HCT116 (cell line): ENCODE results near the gene LHX8. TPM values are rescaled to one million over a fixed set of nuclear protein-coding genes. Genes with fewer than 3 reads are reported as not detected.

ENCODE experiments used
- ATAC-seq: fragments of 200-7000 bp; cut with Tn5 transposase; 2 replicates; pipeline ENCODE4 v1.9.1; 2020; ENCODE audit warnings: mild to moderate bottlenecking, moderate library complexity
- BruUV-seq: library from RNA; stranded (reverse); fragments of 400-500 nt; replicated peaks from 2 replicates; lab custom pipeline; 2021; lab: Mats Ljungman, UMichigan
- CTCF ChIA-PET: fragments of 300-600 bp; sonication (Branson Sonifier 250); formaldehyde crosslinking; loops from one replicate; lab custom pipeline; 2021; ENCODE audit warnings: antibody characterized with exemption; lab: Charles Lee
- POLR2A ChIA-PET: fragments of 300-600, 350-600 bp; sonication (Branson Sonifier 250); formaldehyde crosslinking; loops from one replicate; lab custom pipeline; 2021; ENCODE audit warnings: antibody characterized with exemption; lab: Charles Lee
- RAD21 ChIA-PET, 2 experiments: fragments of 300-600 bp; sonication (Branson Sonifier 250); formaldehyde crosslinking; loops; one replicate each; lab custom pipeline; 2023; ENCODE audit warnings: low total read pairs in 2 of 2; ENCODE audit not compliant: uncharacterized antibody in 2 of 2, unreplicated experiment in 2 of 2, low non-redundant PET in 1 of 2; lab: Charles Lee
- DNase-seq: peaks from one replicate; pipeline ENCODE4 v3.0.0-alpha.2; 2010; ENCODE audit warnings: low read depth, low spot score
- H2AFZ ChIP-seq: fragments of 200-600 bp; shearing (Covaris generic), sonication (generic); 2 replicates; pipeline ENCODE4 v1.6.1; 2017; ENCODE audit warnings: low read depth, mixed run types, mixed read lengths, antibody characterized with exemption, low read length; ENCODE audit not compliant: poor library complexity, severe bottlenecking
- H3K27ac ChIP-seq: 2 replicates; pipeline ENCODE4 v1.5.1; 2012; ENCODE audit warnings: low read depth, low read length
- H3K27me3 ChIP-seq: fragments of 200-600 bp; sonication (generic); 2 replicates; pipeline ENCODE4 v1.6.1; 2016; ENCODE audit warnings: mixed run types, low read length, mixed read lengths; ENCODE audit not compliant: insufficient read depth
- H3K36me3 ChIP-seq, 2 experiments: fragments of 200-500 bp in 1 of 2; fragments of 200-600 bp in 1 of 2; sonication (Bioruptor generic) in 1 of 2; sonication (generic) in 1 of 2; 2 replicates each; pipeline versions ENCODE4 v1.5.1 to v1.6.1; 2014 to 2016; ENCODE audit warnings: low read length in 2 of 2, inconsistent platforms in 1 of 2, mixed read lengths in 1 of 2, mixed run types in 1 of 2; ENCODE audit not compliant: insufficient read depth in 2 of 2, control insufficient read depth in 1 of 2
- H3K4me1 ChIP-seq, 2 experiments: fragments of 200-600 bp in 1 of 2; sonication (generic) in 1 of 2; 2 replicates each; pipeline versions ENCODE4 v1.5.1 to v1.6.1; 2012 to 2017; ENCODE audit warnings: low read length in 2 of 2, inconsistent platforms in 1 of 2, mild to moderate bottlenecking in 1 of 2, mixed read lengths in 1 of 2, mixed run types in 1 of 2, moderate library complexity in 1 of 2; ENCODE audit not compliant: insufficient read depth in 2 of 2, control insufficient read depth in 1 of 2
- H3K4me2 ChIP-seq: fragments of 200-600 bp; sonication (generic); 2 replicates; pipeline ENCODE4 v1.6.1; 2017; ENCODE audit warnings: mixed run types, low read length, mixed read lengths
- H3K4me3 ChIP-seq, 2 experiments: fragments of 200-600 bp in 1 of 2; sonication (generic) in 1 of 2; replicated peaks in 1 of 2; 2 replicates each; pipeline ENCODE4 v1.5.1; 2011 to 2016; ENCODE audit warnings: low read length in 2 of 2, control low read depth in 1 of 2, low read depth in 1 of 2, mild to moderate bottlenecking in 1 of 2, mixed read lengths in 1 of 2, mixed run types in 1 of 2
- H3K79me2 ChIP-seq: fragments of 200-600 bp; sonication (generic); 2 replicates; pipeline ENCODE4 v1.6.1; 2017; ENCODE audit warnings: mild to moderate bottlenecking, mixed run types, low read length, moderate library complexity, mixed read lengths; ENCODE audit not compliant: insufficient read depth
- H3K9ac ChIP-seq: fragments of 200-600 bp; sonication (generic); 2 replicates; pipeline ENCODE4 v1.6.1; 2016; ENCODE audit warnings: low read length, mixed read lengths
- H3K9me2 ChIP-seq: fragments of 200-600 bp; sonication (generic), shearing (Covaris generic); 2 replicates; pipeline ENCODE4 v1.6.1; 2017; ENCODE audit warnings: mixed run types, mild to moderate bottlenecking, moderate library complexity; ENCODE audit not compliant: insufficient read depth
- H3K9me3 ChIP-seq, 2 experiments: fragments of 200-500 bp in 1 of 2; fragments of 200-600 bp in 1 of 2; sonication (Bioruptor generic) in 1 of 2; sonication (generic) in 1 of 2; 2 replicates each; pipeline ENCODE4 v1.6.1; 2014 to 2017; ENCODE audit warnings: low read length in 2 of 2, mixed read lengths in 2 of 2, inconsistent platforms in 1 of 2, low read depth in 1 of 2, mild to moderate bottlenecking in 1 of 2, mixed run types in 1 of 2, moderate library complexity in 1 of 2; ENCODE audit not compliant: control insufficient read depth in 1 of 2, insufficient read depth in 1 of 2
- H4K20me1 ChIP-seq: fragments of 200-600 bp; sonication (generic), shearing (Covaris generic); 2 replicates; pipeline ENCODE4 v1.6.1; 2017; ENCODE audit warnings: mixed run types, mild to moderate bottlenecking, moderate library complexity; ENCODE audit not compliant: insufficient read depth
- ATF3 ChIP-seq: IDR thresholded peaks from 2 replicates; pipeline ENCODE4 v1.6.1; 2012
- CBX3 ChIP-seq: IDR thresholded peaks from 2 replicates; pipeline ENCODE4 v1.6.1; 2012; ENCODE audit warnings: low read depth
- CEBPB ChIP-seq: IDR thresholded peaks from 2 replicates; pipeline ENCODE4 v1.6.1; 2012; ENCODE audit warnings: low read depth
- EGR1 ChIP-seq: IDR thresholded peaks from 2 replicates; pipeline ENCODE4 v1.6.1; 2012; ENCODE audit warnings: low read depth
- ELF1 ChIP-seq: IDR thresholded peaks from 2 replicates; pipeline ENCODE4 v1.6.1; 2012; ENCODE audit warnings: low read depth, borderline replicate concordance
- POLR2A ChIP-seq: IDR thresholded peaks from 2 replicates; pipeline ENCODE4 v1.7.0; 2011; ENCODE audit warnings: borderline replicate concordance; ENCODE audit not compliant: insufficient read depth, insufficient read length; ENCODE audit errors: extremely low read depth
- SIN3A ChIP-seq: IDR thresholded peaks from 2 replicates; pipeline ENCODE4 v1.6.1; 2012; ENCODE audit warnings: low read depth
- SRF ChIP-seq: IDR thresholded peaks from 2 replicates; pipeline ENCODE4 v1.6.1; 2012; ENCODE audit warnings: low read depth
- YY1 ChIP-seq: IDR thresholded peaks from 2 replicates; pipeline ENCODE4 v1.6.1; 2011; ENCODE audit warnings: low read length, low read depth, moderate library complexity, mild to moderate bottlenecking; ENCODE audit not compliant: insufficient replicate concordance; ENCODE audit errors: extremely low read depth
- ZFX ChIP-seq: fragments of 450-650 bp; IDR thresholded peaks from 2 replicates; pipeline ENCODE4 v1.6.1; 2017
- ZNF274 ChIP-seq: fragments of 200-500 bp; sonication (Bioruptor generic); IDR thresholded peaks from 2 replicates; pipeline ENCODE4 v1.6.1; 2014; ENCODE audit warnings: mild to moderate bottlenecking, low read depth, low read length, inconsistent platforms
- intact Hi-C: fragments of 100-400 bp; cut with micrococcal nuclease; formaldehyde crosslinking; loops from 2 replicates; pipeline ENCODE4 v1.10.0; 2022
- total RNA-seq: library from RNA; stranded (reverse); gene quantifications from one replicate; pipeline ENCODE4 v1.2.1, GENCODE V29; 2021; ENCODE audit not compliant: unreplicated experiment
- TF ChIP-seq, protein P1 (sequence below): IDR thresholded peaks from 2 replicates; pipeline ENCODE4 v1.6.1; 2012; ENCODE audit warnings: low read depth
- TF ChIP-seq, protein P2 (sequence below): IDR thresholded peaks from 2 replicates; pipeline ENCODE4 v1.6.1; 2011; ENCODE audit warnings: mild to moderate bottlenecking, low read length, moderate library complexity; ENCODE audit not compliant: insufficient replicate concordance; ENCODE audit errors: extremely low read depth
- TF ChIP-seq, protein P3 (sequence below): IDR thresholded peaks from 2 replicates; pipeline ENCODE4 v1.6.1; 2012

LHX8 gene
- total RNA-seq, 1 experiment from 2014 or later, result not detected

DNA sequence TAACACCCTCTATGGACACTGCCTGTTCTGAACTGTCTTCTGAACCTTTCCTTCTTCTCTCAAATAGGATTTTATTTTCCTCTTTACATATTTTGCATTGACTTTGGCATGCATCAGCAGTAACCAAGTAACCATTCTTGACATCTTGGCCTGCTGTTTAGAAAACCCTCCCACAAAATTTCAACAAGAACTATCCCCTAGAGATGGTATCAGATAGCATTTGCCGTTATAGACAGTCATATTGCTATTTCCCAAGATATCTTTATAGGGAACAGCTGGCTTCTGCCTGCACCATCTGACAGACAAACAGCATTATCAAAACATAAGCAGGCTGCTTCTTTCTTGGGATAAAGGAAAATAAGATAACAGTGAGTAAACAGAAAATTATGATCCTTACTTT is 54.7 kb downstream of the LHX8 start:
- H3K36me3 ChIP-seq, result no peaks in the 10 kb centered on the region
- intact Hi-C loops, result no loop called here
- no peak overlapping the region for H3K27ac ChIP-seq
- H3K4me3 ChIP-seq, result no peak overlapping the region
- H3K9ac ChIP-seq, result no peak overlapping the region
- no peak overlapping the region for H2AFZ ChIP-seq
- no peaks in the 10 kb centered on the region for H3K9me2 ChIP-seq
- H3K9me3 ChIP-seq, result no peaks in the 10 kb centered on the region
- no peak for TF ChIP-seq ATF3
- no peak for TF ChIP-seq ZNF274
- TF ChIP-seq CEBPB, result no peak
- TF ChIP-seq SIN3A, result no peak
- TF ChIP-seq EGR1, result no peak
- TF ChIP-seq ZFX, result no peak
- TF ChIP-seq, protein P1, sequence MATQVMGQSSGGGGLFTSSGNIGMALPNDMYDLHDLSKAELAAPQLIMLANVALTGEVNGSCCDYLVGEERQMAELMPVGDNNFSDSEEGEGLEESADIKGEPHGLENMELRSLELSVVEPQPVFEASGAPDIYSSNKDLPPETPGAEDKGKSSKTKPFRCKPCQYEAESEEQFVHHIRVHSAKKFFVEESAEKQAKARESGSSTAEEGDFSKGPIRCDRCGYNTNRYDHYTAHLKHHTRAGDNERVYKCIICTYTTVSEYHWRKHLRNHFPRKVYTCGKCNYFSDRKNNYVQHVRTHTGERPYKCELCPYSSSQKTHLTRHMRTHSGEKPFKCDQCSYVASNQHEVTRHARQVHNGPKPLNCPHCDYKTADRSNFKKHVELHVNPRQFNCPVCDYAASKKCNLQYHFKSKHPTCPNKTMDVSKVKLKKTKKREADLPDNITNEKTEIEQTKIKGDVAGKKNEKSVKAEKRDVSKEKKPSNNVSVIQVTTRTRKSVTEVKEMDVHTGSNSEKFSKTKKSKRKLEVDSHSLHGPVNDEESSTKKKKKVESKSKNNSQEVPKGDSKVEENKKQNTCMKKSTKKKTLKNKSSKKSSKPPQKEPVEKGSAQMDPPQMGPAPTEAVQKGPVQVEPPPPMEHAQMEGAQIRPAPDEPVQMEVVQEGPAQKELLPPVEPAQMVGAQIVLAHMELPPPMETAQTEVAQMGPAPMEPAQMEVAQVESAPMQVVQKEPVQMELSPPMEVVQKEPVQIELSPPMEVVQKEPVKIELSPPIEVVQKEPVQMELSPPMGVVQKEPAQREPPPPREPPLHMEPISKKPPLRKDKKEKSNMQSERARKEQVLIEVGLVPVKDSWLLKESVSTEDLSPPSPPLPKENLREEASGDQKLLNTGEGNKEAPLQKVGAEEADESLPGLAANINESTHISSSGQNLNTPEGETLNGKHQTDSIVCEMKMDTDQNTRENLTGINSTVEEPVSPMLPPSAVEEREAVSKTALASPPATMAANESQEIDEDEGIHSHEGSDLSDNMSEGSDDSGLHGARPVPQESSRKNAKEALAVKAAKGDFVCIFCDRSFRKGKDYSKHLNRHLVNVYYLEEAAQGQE, result no peak
- no peak for TF ChIP-seq POLR2A
- no peak for TF ChIP-seq ELF1
- TF ChIP-seq CBX3, result no peak
- TF ChIP-seq, protein P2, sequence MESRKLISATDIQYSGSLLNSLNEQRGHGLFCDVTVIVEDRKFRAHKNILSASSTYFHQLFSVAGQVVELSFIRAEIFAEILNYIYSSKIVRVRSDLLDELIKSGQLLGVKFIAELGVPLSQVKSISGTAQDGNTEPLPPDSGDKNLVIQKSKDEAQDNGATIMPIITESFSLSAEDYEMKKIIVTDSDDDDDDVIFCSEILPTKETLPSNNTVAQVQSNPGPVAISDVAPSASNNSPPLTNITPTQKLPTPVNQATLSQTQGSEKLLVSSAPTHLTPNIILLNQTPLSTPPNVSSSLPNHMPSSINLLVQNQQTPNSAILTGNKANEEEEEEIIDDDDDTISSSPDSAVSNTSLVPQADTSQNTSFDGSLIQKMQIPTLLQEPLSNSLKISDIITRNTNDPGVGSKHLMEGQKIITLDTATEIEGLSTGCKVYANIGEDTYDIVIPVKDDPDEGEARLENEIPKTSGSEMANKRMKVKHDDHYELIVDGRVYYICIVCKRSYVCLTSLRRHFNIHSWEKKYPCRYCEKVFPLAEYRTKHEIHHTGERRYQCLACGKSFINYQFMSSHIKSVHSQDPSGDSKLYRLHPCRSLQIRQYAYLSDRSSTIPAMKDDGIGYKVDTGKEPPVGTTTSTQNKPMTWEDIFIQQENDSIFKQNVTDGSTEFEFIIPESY, result no peak
- TF ChIP-seq, protein P3, sequence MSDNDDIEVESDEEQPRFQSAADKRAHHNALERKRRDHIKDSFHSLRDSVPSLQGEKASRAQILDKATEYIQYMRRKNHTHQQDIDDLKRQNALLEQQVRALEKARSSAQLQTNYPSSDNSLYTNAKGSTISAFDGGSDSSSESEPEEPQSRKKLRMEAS, result no peak
- no peak for TF ChIP-seq YY1
- no peak for TF ChIP-seq SRF
- ChIA-PET RAD21 (no interaction called here), CTCF (no interaction called here), POLR2A (no interaction called here)
- no peak overlapping the region for H3K4me2 ChIP-seq
- H3K79me2 ChIP-seq, result no peaks in the 10 kb centered on the region
- no peaks in the 10 kb centered on the region for H4K20me1 ChIP-seq
- H3K27me3 ChIP-seq, result peaks cover 44% of the 10 kb centered on the region; the same call in 1 of the 2 replicates
- BruUV-seq, result no TSS peak
- ATAC-seq, result no peak
- DNase-seq, result no peak
- H3K4me1 ChIP-seq, result no peaks in the 10 kb centered on the region
